GM12878 (cell line): ENCODE data around the gene CISTR. TPM values are rescaled to one million over a fixed set of nuclear protein-coding genes. Genes with fewer than 3 reads are reported as not detected.

Experiments used
- ATAC-seq: fragments of 200-7000 bp; cut with Tn5 transposase; 3 replicates; pipeline ENCODE4 v1.9.1; 2020; ENCODE audit warnings: mild to moderate bottlenecking, moderate library complexity
- BruUV-seq: library from RNA; stranded (reverse); fragments of 400-500 nt; replicated peaks from 2 replicates; lab custom pipeline; 2021; lab: Mats Ljungman, UMichigan
- CTCF ChIA-PET: fragments of 300-600 bp; sonication (Branson Sonifier 250); formaldehyde crosslinking; extraction: SDS; loops from one replicate; lab custom pipeline; 2021; ENCODE audit warnings: inconsistent platforms; lab: Yijun Ruan, JAX
- POLR2A ChIA-PET: fragments of 350-600 bp; formaldehyde crosslinking; extraction: SDS; loops from one replicate; lab custom pipeline; 2021; ENCODE audit warnings: inconsistent platforms; lab: Charles Lee
- RAD21 ChIA-PET: fragments of 300-600 bp; sonication (Branson Sonifier 250); formaldehyde crosslinking; loops from one replicate; lab custom pipeline; 2023; ENCODE audit warnings: antibody characterized with exemption; ENCODE audit not compliant: unreplicated experiment; lab: Charles Lee
- SMC1A ChIA-PET: fragments of 300-600 bp; sonication (Branson Sonifier 250); formaldehyde crosslinking; loops from one replicate; lab custom pipeline; 2023; ENCODE audit not compliant: unreplicated experiment, uncharacterized antibody; lab: Charles Lee
- DNase-seq: peaks from one replicate; pipeline ENCODE4 v3.0.0-alpha.2; 2011; ENCODE audit warnings: low read depth, low spot score
- FAIRE-seq: peaks from 3 replicates; lab custom pipeline; 2011; peaks lifted over from hg19 to GRCh38; lab: Jason Lieb, UNC
- H2AFZ ChIP-seq: 2 replicates; pipeline ENCODE4 v1.6.0; 2011; ENCODE audit warnings: low read depth, low read length, control low read depth; ENCODE audit not compliant: control insufficient read depth
- H3K27ac ChIP-seq: 2 replicates; pipeline ENCODE4 v1.5.1; 2011; ENCODE audit warnings: control low read depth; ENCODE audit not compliant: control insufficient read depth, insufficient read depth
- H3K27me3 ChIP-seq, 2 experiments: replicated peaks in 1 of 2; 2 replicates each; pipeline versions ENCODE4 v1.6.0 to v1.6.1; 2011; ENCODE audit warnings: low read length in 1 of 2; ENCODE audit not compliant: control insufficient read depth in 2 of 2, insufficient read depth in 2 of 2
- H3K36me3 ChIP-seq, 2 experiments: 2 replicates each; pipeline ENCODE4 v1.5.1; 2011; ENCODE audit warnings: low read length in 1 of 2; ENCODE audit not compliant: control insufficient read depth in 2 of 2, insufficient read depth in 2 of 2
- H3K4me1 ChIP-seq: 2 replicates; pipeline ENCODE4 v1.6.1; 2011; ENCODE audit warnings: mild to moderate bottlenecking, low read length, moderate library complexity, mixed read lengths; ENCODE audit not compliant: control insufficient read depth, insufficient read depth
- H3K4me2 ChIP-seq: 2 replicates; pipeline ENCODE4 v1.6.0; 2011; ENCODE audit warnings: control low read depth; ENCODE audit not compliant: control insufficient read depth, insufficient read depth
- H3K4me3 ChIP-seq: fragments of 200-600 bp; sonication (generic); 2 replicates; pipeline ENCODE4 v1.5.1; 2016
- H3K79me2 ChIP-seq: 2 replicates; pipeline ENCODE4 v1.6.0; 2011; ENCODE audit warnings: low read length; ENCODE audit not compliant: control insufficient read depth, insufficient read depth
- H3K9ac ChIP-seq: 2 replicates; pipeline ENCODE4 v1.8.0; 2011; ENCODE audit warnings: low read length, control low read depth, mixed read lengths; ENCODE audit not compliant: control insufficient read depth, insufficient read depth
- H3K9me3 ChIP-seq: replicated peaks from 3 replicates; pipeline ENCODE4 v1.5.1; 2011; ENCODE audit warnings: mild to moderate bottlenecking, low read length; ENCODE audit not compliant: control insufficient read depth, insufficient read depth
- H4K20me1 ChIP-seq: 2 replicates; pipeline ENCODE4 v1.6.0; 2011; ENCODE audit not compliant: control insufficient read depth, insufficient read depth
- CEBPB ChIP-seq, 2 experiments: fragments of 150-350 bp in 1 of 2; IDR thresholded peaks; 2 replicates each; pipeline ENCODE4 v1.6.1; 2012 to 2014; ENCODE audit warnings: low read depth in 2 of 2, low read length in 2 of 2, borderline replicate concordance in 1 of 2, inconsistent platforms in 1 of 2
- FOXM1 ChIP-seq: IDR thresholded peaks from 2 replicates; pipeline ENCODE4 v1.6.1; 2012; ENCODE audit warnings: low read depth, mild to moderate bottlenecking, inconsistent platforms, low read length, moderate library complexity
- HDGF ChIP-seq: fragments of 450-650 bp; IDR thresholded peaks from 2 replicates; pipeline ENCODE4 v1.6.1; 2016; ENCODE audit warnings: antibody characterized with exemption
- IKZF1 ChIP-seq: fragments of 450-650 bp; conservative IDR thresholded peaks from 2 replicates; pipeline ENCODE4 v1.6.1; 2017; ENCODE audit warnings: antibody characterized with exemption, mild to moderate bottlenecking
- IRF4 ChIP-seq: IDR thresholded peaks from 2 replicates; pipeline ENCODE4 v1.6.1; 2011; ENCODE audit warnings: low read depth, low read length
- KAT2A ChIP-seq: conservative IDR thresholded peaks from 2 replicates; pipeline ENCODE4 v1.6.1; 2011; ENCODE audit warnings: low read depth, low read length; ENCODE audit not compliant: control insufficient read depth
- KLF5 ChIP-seq: fragments of 450-650 bp; IDR thresholded peaks from 2 replicates; pipeline ENCODE4 v1.6.1; 2014; ENCODE audit warnings: mild to moderate bottlenecking; ENCODE audit not compliant: partially characterized antibody
- MYB ChIP-seq: fragments of 150-350 bp; IDR thresholded peaks from 2 replicates; pipeline ENCODE4 v1.6.1; 2014; ENCODE audit warnings: mild to moderate bottlenecking, low read depth, low read length, borderline replicate concordance
- NR2C2 ChIP-seq: IDR thresholded peaks from 2 replicates; pipeline ENCODE4 v1.6.1; 2011; ENCODE audit warnings: borderline replicate concordance, low read depth; ENCODE audit not compliant: control insufficient read depth, insufficient read length
- PAX8 ChIP-seq: fragments of 450-650 bp; IDR thresholded peaks from 2 replicates; pipeline ENCODE4 v1.6.1; 2017; ENCODE audit warnings: mild to moderate bottlenecking, moderate library complexity
- POLR2AphosphoS5 ChIP-seq: IDR thresholded peaks from 2 replicates; pipeline ENCODE4 v1.6.1; 2011; ENCODE audit warnings: mild to moderate bottlenecking, low read length, inconsistent platforms
- RBBP5 ChIP-seq: fragments of 200-600 bp; sonication (generic); conservative IDR thresholded peaks from 2 replicates; pipeline ENCODE4 v1.6.1; 2016
- SIN3A ChIP-seq: IDR thresholded peaks from 2 replicates; pipeline ENCODE4 v1.6.1; 2012; ENCODE audit warnings: low read depth, low read length, improper control_type of control experiment
- TCF7 ChIP-seq: IDR thresholded peaks from 2 replicates; pipeline ENCODE4 v1.6.1; 2014; ENCODE audit warnings: antibody characterized with exemption, borderline replicate concordance
- WRNIP1 ChIP-seq: IDR thresholded peaks from 2 replicates; pipeline ENCODE4 v1.6.1; 2011; ENCODE audit warnings: low read depth, low read length, improper control_type of control experiment, borderline replicate concordance
- WGBS: methylation state at CpG from one replicate; pipeline ENCODE4 v1.1.6; 2016; ENCODE audit warnings: low lambda C conversion rate; ENCODE audit not compliant: insufficient replicate concordance, insufficient coverage; ENCODE audit errors: missing lambda C conversion rate; 5-methylcytosine and 5-hydroxymethylcytosine counted together
- in situ Hi-C: fragments of 300-500 bp; cut with MboI; formaldehyde crosslinking; loops from 9 replicates; pipeline ENCODE4 v1.14.3; 2018; ENCODE audit warnings: mixed read lengths
- intact Hi-C: fragments of 100-400 bp; cut with micrococcal nuclease; formaldehyde crosslinking; loops from one replicate; pipeline ENCODE4 v1.14.2; 2022; ENCODE audit not compliant: unreplicated experiment
- polyA plus RNA-seq, 11 experiments: library from polyadenylated mRNA; depleted of rRNA in 4 of 11; unstranded in 6 of 11; stranded (reverse) in 5 of 11; fragments of >200 nt; fragmentation: Nextera tagmentation in 4 of 11; fragmentation: Illumina TruSeq in 1 of 11; extraction: Ambion mirVana in 4 of 11; extraction: Trizol in 1 of 11; gene quantifications; 1 replicate in 1 of 11; 2 replicates in 10 of 11; pipeline versions ENCODE4 v1.2.1 to v1.2.3, GENCODE V29; 2011 to 2016; ENCODE audit warnings: inconsistent platforms in 2 of 11, missing spikeins in 2 of 11, low read depth in 1 of 11
- total RNA-seq, 4 experiments: library from RNA; depleted of rRNA in 3 of 4; stranded (reverse); fragments of >200 nt in 3 of 4; fragmentation: Illumina TruSeq in 1 of 4; extraction: Trizol in 1 of 4; gene quantifications; 2 replicates each; pipeline versions ENCODE4 v1.2.1 to v1.2.3, GENCODE V29; 2013 to 2021
- TF ChIP-seq, protein P1 (sequence below): fragments of 450-650 bp; IDR thresholded peaks from 2 replicates; pipeline ENCODE4 v1.6.1; 2017; ENCODE audit warnings: mild to moderate bottlenecking, low read depth, inconsistent platforms; ENCODE audit not compliant: poor library complexity, severe bottlenecking
- TF ChIP-seq, protein P2 (sequence below), 3 experiments: IDR thresholded peaks in 2 of 3; conservative IDR thresholded peaks in 1 of 3; 2 replicates each; pipeline ENCODE4 v1.5.1; 2011; ENCODE audit warnings: low read depth in 3 of 3, low read length in 3 of 3, mild to moderate bottlenecking in 3 of 3, control low read depth in 2 of 3, moderate library complexity in 2 of 3, inconsistent platforms in 1 of 3, mixed read lengths in 1 of 3; ENCODE audit not compliant: control insufficient read depth in 2 of 3, insufficient read depth in 1 of 3; ENCODE audit errors: extremely low read depth in 1 of 3
- TF ChIP-seq, protein P3 (sequence below): IDR thresholded peaks from 2 replicates; pipeline ENCODE4 v1.6.1; 2012; ENCODE audit warnings: low read depth, low read length, improper control_type of control experiment
- TF ChIP-seq, protein P4 (sequence below): fragments of 450-650 bp; IDR thresholded peaks from 2 replicates; pipeline ENCODE4 v1.6.1; 2014; ENCODE audit warnings: mild to moderate bottlenecking

Gene CISTR
- total and polyA plus RNA-seq, 10 of the 15 experiments (the other 5 are each of a cell fraction or from before 2014, with no cell fraction given) = 0.26 TPM; not detected in 9

DNA sequence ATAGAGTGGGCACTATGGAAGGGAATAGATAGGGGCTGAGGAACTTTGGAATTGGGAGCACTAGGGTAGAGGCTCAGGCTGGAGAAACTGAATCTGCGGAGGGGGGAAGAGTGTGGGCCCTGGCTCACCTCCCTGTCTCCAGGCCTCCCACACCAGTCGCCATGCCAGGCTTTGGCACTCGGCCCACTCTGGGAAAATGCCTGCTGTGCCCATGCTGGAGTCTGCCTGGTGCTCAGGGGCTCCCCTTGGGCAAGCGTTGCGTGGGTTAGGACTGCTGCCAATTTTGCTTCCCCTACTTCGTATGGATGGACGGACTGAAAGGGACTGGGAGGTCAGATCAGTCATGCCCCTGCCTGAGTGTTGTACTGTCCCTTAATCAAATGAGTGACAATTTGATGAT, 34.6 kb upstream of the CISTR start:
- no peak overlapping the region for H3K4me3 ChIP-seq
- H3K4me2 ChIP-seq = no peak overlapping the region
- H3K9me3 ChIP-seq = no peaks in the 10 kb centered on the region
- H2AFZ ChIP-seq = no peak overlapping the region
- H3K79me2 ChIP-seq = no peaks in the 10 kb centered on the region
- H4K20me1 ChIP-seq = no peaks in the 10 kb centered on the region
- ChIA-PET POLR2A (no interaction called here), CTCF (interaction anchor here (1.1 kb wide), 1 partner anchor 18 kb away, joined by 3 read pairs; no protein-coding TSS in a partner anchor), RAD21 (no interaction called here), SMC1A (no interaction called here)
- H3K36me3 ChIP-seq = no peaks in the 10 kb centered on the region
- no peak overlapping the region for H3K9ac ChIP-seq
- TF ChIP-seq, protein P1, sequence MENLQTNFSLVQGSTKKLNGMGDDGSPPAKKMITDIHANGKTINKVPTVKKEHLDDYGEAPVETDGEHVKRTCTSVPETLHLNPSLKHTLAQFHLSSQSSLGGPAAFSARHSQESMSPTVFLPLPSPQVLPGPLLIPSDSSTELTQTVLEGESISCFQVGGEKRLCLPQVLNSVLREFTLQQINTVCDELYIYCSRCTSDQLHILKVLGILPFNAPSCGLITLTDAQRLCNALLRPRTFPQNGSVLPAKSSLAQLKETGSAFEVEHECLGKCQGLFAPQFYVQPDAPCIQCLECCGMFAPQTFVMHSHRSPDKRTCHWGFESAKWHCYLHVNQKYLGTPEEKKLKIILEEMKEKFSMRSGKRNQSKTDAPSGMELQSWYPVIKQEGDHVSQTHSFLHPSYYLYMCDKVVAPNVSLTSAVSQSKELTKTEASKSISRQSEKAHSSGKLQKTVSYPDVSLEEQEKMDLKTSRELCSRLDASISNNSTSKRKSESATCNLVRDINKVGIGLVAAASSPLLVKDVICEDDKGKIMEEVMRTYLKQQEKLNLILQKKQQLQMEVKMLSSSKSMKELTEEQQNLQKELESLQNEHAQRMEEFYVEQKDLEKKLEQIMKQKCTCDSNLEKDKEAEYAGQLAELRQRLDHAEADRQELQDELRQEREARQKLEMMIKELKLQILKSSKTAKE = no peak
- TF ChIP-seq NR2C2 = no peak
- TF ChIP-seq KLF5 = no peak
- TF ChIP-seq RBBP5 = no peak
- no peak for TF ChIP-seq IKZF1
- TF ChIP-seq SIN3A = no peak
- TF ChIP-seq KAT2A = no peak
- TF ChIP-seq, protein P2, sequence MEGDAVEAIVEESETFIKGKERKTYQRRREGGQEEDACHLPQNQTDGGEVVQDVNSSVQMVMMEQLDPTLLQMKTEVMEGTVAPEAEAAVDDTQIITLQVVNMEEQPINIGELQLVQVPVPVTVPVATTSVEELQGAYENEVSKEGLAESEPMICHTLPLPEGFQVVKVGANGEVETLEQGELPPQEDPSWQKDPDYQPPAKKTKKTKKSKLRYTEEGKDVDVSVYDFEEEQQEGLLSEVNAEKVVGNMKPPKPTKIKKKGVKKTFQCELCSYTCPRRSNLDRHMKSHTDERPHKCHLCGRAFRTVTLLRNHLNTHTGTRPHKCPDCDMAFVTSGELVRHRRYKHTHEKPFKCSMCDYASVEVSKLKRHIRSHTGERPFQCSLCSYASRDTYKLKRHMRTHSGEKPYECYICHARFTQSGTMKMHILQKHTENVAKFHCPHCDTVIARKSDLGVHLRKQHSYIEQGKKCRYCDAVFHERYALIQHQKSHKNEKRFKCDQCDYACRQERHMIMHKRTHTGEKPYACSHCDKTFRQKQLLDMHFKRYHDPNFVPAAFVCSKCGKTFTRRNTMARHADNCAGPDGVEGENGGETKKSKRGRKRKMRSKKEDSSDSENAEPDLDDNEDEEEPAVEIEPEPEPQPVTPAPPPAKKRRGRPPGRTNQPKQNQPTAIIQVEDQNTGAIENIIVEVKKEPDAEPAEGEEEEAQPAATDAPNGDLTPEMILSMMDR (IDR thresholded peaks at IDR 0.05 in 2 of 3, conservative IDR thresholded peaks at IDR 0.05 in 1 of 3; ENCODE audit: control insufficient read depth in 2 of 3, extremely low read depth in 1 of 3, insufficient read depth in 1 of 3, low read depth in 3 of 3, low read length in 3 of 3) = no peak
- no peak for TF ChIP-seq POLR2AphosphoS5
- TF ChIP-seq TCF7 = no peak
- no peak for TF ChIP-seq FOXM1
- no peak for TF ChIP-seq IRF4
- TF ChIP-seq CEBPB (IDR thresholded peaks at IDR 0.05; ENCODE audit: borderline replicate concordance in 1 of 2, low read depth in 2 of 2, low read length in 2 of 2) = no peak
- TF ChIP-seq WRNIP1 = no peak
- TF ChIP-seq, protein P3, sequence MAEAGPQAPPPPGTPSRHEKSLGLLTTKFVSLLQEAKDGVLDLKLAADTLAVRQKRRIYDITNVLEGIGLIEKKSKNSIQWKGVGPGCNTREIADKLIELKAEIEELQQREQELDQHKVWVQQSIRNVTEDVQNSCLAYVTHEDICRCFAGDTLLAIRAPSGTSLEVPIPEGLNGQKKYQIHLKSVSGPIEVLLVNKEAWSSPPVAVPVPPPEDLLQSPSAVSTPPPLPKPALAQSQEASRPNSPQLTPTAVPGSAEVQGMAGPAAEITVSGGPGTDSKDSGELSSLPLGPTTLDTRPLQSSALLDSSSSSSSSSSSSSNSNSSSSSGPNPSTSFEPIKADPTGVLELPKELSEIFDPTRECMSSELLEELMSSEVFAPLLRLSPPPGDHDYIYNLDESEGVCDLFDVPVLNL = no peak
- TF ChIP-seq MYB = no peak
- TF ChIP-seq, protein P4, sequence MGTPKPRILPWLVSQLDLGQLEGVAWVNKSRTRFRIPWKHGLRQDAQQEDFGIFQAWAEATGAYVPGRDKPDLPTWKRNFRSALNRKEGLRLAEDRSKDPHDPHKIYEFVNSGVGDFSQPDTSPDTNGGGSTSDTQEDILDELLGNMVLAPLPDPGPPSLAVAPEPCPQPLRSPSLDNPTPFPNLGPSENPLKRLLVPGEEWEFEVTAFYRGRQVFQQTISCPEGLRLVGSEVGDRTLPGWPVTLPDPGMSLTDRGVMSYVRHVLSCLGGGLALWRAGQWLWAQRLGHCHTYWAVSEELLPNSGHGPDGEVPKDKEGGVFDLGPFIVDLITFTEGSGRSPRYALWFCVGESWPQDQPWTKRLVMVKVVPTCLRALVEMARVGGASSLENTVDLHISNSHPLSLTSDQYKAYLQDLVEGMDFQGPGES = no peak
- TF ChIP-seq PAX8 = no peak
- TF ChIP-seq HDGF = no peak
- DNase-seq (no peak), FAIRE-seq (no peak), ATAC-seq (no peak)
- no peak overlapping the region for H3K27ac ChIP-seq
- H3K4me1 ChIP-seq = no peaks in the 10 kb centered on the region
- WGBS = 45% methylated on average over 7 of the region's 7 CpGs
- intact Hi-C loops (no loop called here), in situ Hi-C loops (no loop called here)
- no peaks in the 10 kb centered on the region; a peak in 1 of 4 replicates for H3K27me3 ChIP-seq
- BruUV-seq = no TSS peak
